IMR-90 (cell line): ENCODE results near the gene TOR2A.

Experiments used
- CEBPB ChIP-seq: IDR thresholded peaks from 2 replicates; pipeline ENCODE4 v1.6.1; 2012; ENCODE audit warnings: low read depth, low read length, improper control_type of control experiment
- FOS ChIP-seq: fragments of 150-350 bp; IDR thresholded peaks from 2 replicates; pipeline ENCODE4 v1.6.1; 2016; ENCODE audit warnings: low read depth, low read length
- MAFK ChIP-seq: IDR thresholded peaks from 2 replicates; pipeline ENCODE4 v1.6.1; 2012; ENCODE audit warnings: low read depth, low read length, improper control_type of control experiment
- MAZ ChIP-seq: IDR thresholded peaks from 2 replicates; pipeline ENCODE4 v1.6.1; 2012; ENCODE audit warnings: low read depth, mild to moderate bottlenecking, low read length, improper control_type of control experiment, moderate library complexity, borderline replicate concordance
- POLR2A ChIP-seq: IDR thresholded peaks from 2 replicates; pipeline ENCODE4 v1.6.1; 2012; ENCODE audit warnings: mild to moderate bottlenecking, low read depth, low read length
- SMC3 ChIP-seq: fragments of 150-350 bp; IDR thresholded peaks from 2 replicates; pipeline ENCODE4 v1.6.1; 2016; ENCODE audit warnings: low read depth, mild to moderate bottlenecking, antibody characterized with exemption, low read length, moderate library complexity
- TF ChIP-seq, protein P1 (sequence below): conservative IDR thresholded peaks from 2 replicates; pipeline ENCODE4 v1.5.1; 2012; ENCODE audit warnings: mild to moderate bottlenecking, low read depth, low read length, improper control_type of control experiment

DNA sequence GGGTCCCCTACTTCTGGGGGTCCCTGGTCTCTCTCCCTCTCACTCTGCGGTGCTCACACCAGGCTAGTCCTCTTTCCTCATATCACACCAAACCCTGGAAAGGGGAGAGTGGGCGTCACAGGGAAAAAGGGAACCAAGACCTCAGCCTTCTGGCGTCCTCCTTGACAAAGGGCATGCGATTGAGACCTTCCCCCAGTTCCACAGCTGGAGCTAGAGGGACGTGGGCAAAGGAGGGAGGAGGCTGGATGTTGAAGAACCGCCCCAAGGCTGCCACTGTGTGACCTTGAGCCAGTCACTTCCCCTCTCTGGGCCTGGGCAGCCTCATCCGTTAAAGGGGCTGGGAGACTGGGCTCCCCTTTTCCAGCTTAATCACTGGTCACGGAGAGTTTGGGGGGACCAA, 18.5 kb upstream of the TOR2A start:
- TF ChIP-seq, protein P1, sequence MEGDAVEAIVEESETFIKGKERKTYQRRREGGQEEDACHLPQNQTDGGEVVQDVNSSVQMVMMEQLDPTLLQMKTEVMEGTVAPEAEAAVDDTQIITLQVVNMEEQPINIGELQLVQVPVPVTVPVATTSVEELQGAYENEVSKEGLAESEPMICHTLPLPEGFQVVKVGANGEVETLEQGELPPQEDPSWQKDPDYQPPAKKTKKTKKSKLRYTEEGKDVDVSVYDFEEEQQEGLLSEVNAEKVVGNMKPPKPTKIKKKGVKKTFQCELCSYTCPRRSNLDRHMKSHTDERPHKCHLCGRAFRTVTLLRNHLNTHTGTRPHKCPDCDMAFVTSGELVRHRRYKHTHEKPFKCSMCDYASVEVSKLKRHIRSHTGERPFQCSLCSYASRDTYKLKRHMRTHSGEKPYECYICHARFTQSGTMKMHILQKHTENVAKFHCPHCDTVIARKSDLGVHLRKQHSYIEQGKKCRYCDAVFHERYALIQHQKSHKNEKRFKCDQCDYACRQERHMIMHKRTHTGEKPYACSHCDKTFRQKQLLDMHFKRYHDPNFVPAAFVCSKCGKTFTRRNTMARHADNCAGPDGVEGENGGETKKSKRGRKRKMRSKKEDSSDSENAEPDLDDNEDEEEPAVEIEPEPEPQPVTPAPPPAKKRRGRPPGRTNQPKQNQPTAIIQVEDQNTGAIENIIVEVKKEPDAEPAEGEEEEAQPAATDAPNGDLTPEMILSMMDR = no peak
- no peak for TF ChIP-seq CEBPB
- no peak for TF ChIP-seq MAZ
- no peak for TF ChIP-seq FOS
- TF ChIP-seq SMC3 = no peak
- no peak for TF ChIP-seq POLR2A
- no peak for TF ChIP-seq MAFK
